ENCODE data around the gene ZNHIT3. TPM values are rescaled to one million over a fixed set of nuclear protein-coding genes. Genes with fewer than 3 reads are reported as not detected.

ZNHIT3 gene
- total RNA-seq, 1 donor from 2014 or later = 35.5 TPM

- Mint-ChIP-seq H3K27ac (ENCODE audit: unreplicated experiment) (no peak overlapping the region), H3K9me3 (ENCODE audit: unreplicated experiment) (no peaks in the 10 kb centered on the region), H3K27me3 (ENCODE audit: unreplicated experiment) (no peaks in the 10 kb centered on the region), H3K36me3 (ENCODE audit: unreplicated experiment) (peaks cover 27% of the 10 kb centered on the region), H3K4me1 (ENCODE audit: unreplicated experiment) (no peaks in the 10 kb centered on the region), H3K4me3 (ENCODE audit: unreplicated experiment) (no peak overlapping the region)
- no peak for DNase-seq (ENCODE audit: extremely low spot score, unreplicated experiment)
- TF ChIP-seq CTCF (IDR thresholded peaks at IDR 0.05) = no peak
Observed at GRCh38 chr17:36498155-36498554, 11.7 kb downstream of the ZNHIT3 start.

GRCh38 chr17:36498560-36499300 is 12.2 kb downstream of the ZNHIT3 start:
- peaks cover 31% of the 10 kb centered on the region for H3K36me3 Mint-ChIP-seq (ENCODE audit: unreplicated experiment)
- no peaks in the 10 kb centered on the region for H3K4me1 Mint-ChIP-seq (ENCODE audit: unreplicated experiment)
- no peak overlapping the region for H3K27ac Mint-ChIP-seq (ENCODE audit: unreplicated experiment)
- DNase-seq (ENCODE audit: extremely low spot score, unreplicated experiment) = no peak
- H3K27me3 Mint-ChIP-seq (ENCODE audit: unreplicated experiment) = no peaks in the 10 kb centered on the region
- H3K9me3 Mint-ChIP-seq (ENCODE audit: unreplicated experiment) = no peaks in the 10 kb centered on the region
- no peak for TF ChIP-seq CTCF (IDR thresholded peaks at IDR 0.05)
- H3K4me3 Mint-ChIP-seq (ENCODE audit: unreplicated experiment) = no peak overlapping the region

- no peaks in the 10 kb centered on the region for H3K27me3 Mint-ChIP-seq (ENCODE audit: unreplicated experiment)
- no peak overlapping the region for H3K4me3 Mint-ChIP-seq (ENCODE audit: unreplicated experiment)
- no peaks in the 10 kb centered on the region for H3K9me3 Mint-ChIP-seq (ENCODE audit: unreplicated experiment)
- H3K36me3 Mint-ChIP-seq (ENCODE audit: unreplicated experiment) = peaks cover 26% of the 10 kb centered on the region
- no peaks in the 10 kb centered on the region for H3K4me1 Mint-ChIP-seq (ENCODE audit: unreplicated experiment)
- no peak for TF ChIP-seq CTCF (IDR thresholded peaks at IDR 0.05)
- no peak overlapping the region for H3K27ac Mint-ChIP-seq (ENCODE audit: unreplicated experiment)
- no peak for DNase-seq (ENCODE audit: extremely low spot score, unreplicated experiment)
Observed at GRCh38 chr17:36500745-36501225, 14.3 kb downstream of the ZNHIT3 start.

GRCh38 chr17:36501351-36501750 is 14.9 kb downstream of the ZNHIT3 start:
- no peaks in the 10 kb centered on the region for H3K27me3 Mint-ChIP-seq (ENCODE audit: unreplicated experiment)
- H3K27ac Mint-ChIP-seq (ENCODE audit: unreplicated experiment) = no peak overlapping the region
- no peaks in the 10 kb centered on the region for H3K4me1 Mint-ChIP-seq (ENCODE audit: unreplicated experiment)
- no peak overlapping the region for H3K4me3 Mint-ChIP-seq (ENCODE audit: unreplicated experiment)
- no peak for TF ChIP-seq CTCF (IDR thresholded peaks at IDR 0.05)
- H3K36me3 Mint-ChIP-seq (ENCODE audit: unreplicated experiment) = peaks cover 24% of the 10 kb centered on the region
- H3K9me3 Mint-ChIP-seq (ENCODE audit: unreplicated experiment) = no peaks in the 10 kb centered on the region
- DNase-seq (ENCODE audit: extremely low spot score, unreplicated experiment) = no peak

- Mint-ChIP-seq H3K4me3 (ENCODE audit: unreplicated experiment) (no peak overlapping the region), H3K27ac (ENCODE audit: unreplicated experiment) (no peak overlapping the region), H3K27me3 (ENCODE audit: unreplicated experiment) (no peaks in the 10 kb centered on the region), H3K9me3 (ENCODE audit: unreplicated experiment) (no peaks in the 10 kb centered on the region), H3K4me1 (ENCODE audit: unreplicated experiment) (no peaks in the 10 kb centered on the region), H3K36me3 (ENCODE audit: unreplicated experiment) (peaks cover 20% of the 10 kb centered on the region)
- TF ChIP-seq CTCF (IDR thresholded peaks at IDR 0.05) = no peak
- no peak for DNase-seq (ENCODE audit: extremely low spot score, unreplicated experiment)
Observed at GRCh38 chr17:36501963-36502362, 15.5 kb downstream of the ZNHIT3 start.

Measured in osteocyte (in vitro differentiated cells).